Activated naive CD8-positive, alpha-beta T cell treated with anti-CD3 and anti-CD28 coated beads for 36 hours (primary cell): Measurements from ENCODE around the gene AADACL4. TPM values are rescaled to one million over a fixed set of nuclear protein-coding genes. Genes with fewer than 3 reads are reported as not detected.
"Not testable (repeated sequence)": the region's sequence is repeated elsewhere in the genome, so short reads cannot be mapped to it uniquely, and the experiment has no call there.

Experiments
- DNase-seq: peaks from one replicate; pipeline ENCODE4 v3.0.0; 2021
- H3K27ac Mint-ChIP-seq: one replicate; pipeline ENCODE4 v1.8.0; 2022; ENCODE audit warnings: mild to moderate bottlenecking, moderate library complexity, mixed read lengths
- H3K27me3 Mint-ChIP-seq: one replicate; pipeline ENCODE4 v1.8.0; 2022; ENCODE audit warnings: mild to moderate bottlenecking, mixed read lengths
- H3K36me3 Mint-ChIP-seq: one replicate; pipeline ENCODE4 v1.8.0; 2021; ENCODE audit warnings: mild to moderate bottlenecking, mixed read lengths
- H3K4me1 Mint-ChIP-seq: one replicate; pipeline ENCODE4 v1.8.0; 2021; ENCODE audit warnings: mixed read lengths
- H3K4me3 Mint-ChIP-seq: one replicate; pipeline ENCODE4 v1.8.0; 2022; ENCODE audit warnings: mild to moderate bottlenecking, moderate library complexity, mixed read lengths
- H3K9me3 Mint-ChIP-seq: one replicate; pipeline ENCODE4 v1.8.0; 2022; ENCODE audit warnings: mixed read lengths
- total RNA-seq, 2 experiments: library from RNA; stranded (reverse); gene quantifications; one replicate each; pipeline ENCODE4 v1.2.3, GENCODE V29; 2021

The AADACL4 gene
- total RNA-seq, 2 experiments from 2014 or later = not detected

- no peaks in the 10 kb centered on the region for H3K36me3 Mint-ChIP-seq
- DNase-seq = no peak
- no peak overlapping the region for H3K27ac Mint-ChIP-seq
- H3K9me3 Mint-ChIP-seq = no peaks in the 10 kb centered on the region
- H3K4me3 Mint-ChIP-seq = no peak overlapping the region
- H3K4me1 Mint-ChIP-seq = peaks cover 13% of the 10 kb centered on the region
- peaks cover 13% of the 10 kb centered on the region for H3K27me3 Mint-ChIP-seq
Measured at GRCh38 chr1:12657060-12657884, 13.4 kb downstream of the AADACL4 start.

DNA sequence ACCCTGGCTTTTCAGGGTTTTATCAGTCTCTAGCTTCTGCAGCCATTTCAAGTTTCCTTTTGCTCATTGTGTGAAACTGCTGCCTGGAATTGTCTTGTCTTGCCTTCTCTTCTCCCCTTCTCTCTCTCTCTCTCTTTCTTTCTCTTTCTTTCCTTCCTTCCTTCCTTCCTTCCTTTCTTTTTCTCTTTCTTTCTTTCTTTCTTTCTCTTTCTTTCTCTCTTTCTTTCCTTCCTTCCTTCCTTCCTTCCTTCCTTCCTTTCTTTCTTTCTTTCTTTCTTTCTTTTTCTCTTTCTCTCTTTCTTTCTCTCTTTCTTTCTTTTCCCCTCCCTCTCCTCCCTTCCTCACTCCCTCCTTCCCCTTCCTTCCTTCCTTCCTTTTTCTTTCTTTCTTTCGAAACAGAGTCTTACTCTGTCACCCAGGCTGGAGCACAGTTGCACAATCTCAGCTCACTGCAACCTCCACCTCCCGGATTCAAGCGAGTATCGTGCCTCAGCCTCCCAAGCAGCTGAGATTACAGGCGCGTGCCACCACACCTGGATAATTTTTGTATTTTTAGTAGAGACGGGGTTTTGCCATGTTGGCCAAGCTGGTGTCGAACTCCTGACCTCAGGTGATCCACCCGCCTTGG, 14.1 kb downstream of the AADACL4 start:
- H3K4me3 Mint-ChIP-seq, H3K9me3 Mint-ChIP-seq, DNase-seq, H3K27ac Mint-ChIP-seq, H3K36me3 Mint-ChIP-seq: not testable (repeated sequence)
- Mint-ChIP-seq H3K4me1 (peaks cover 13% of the 10 kb centered on the region), H3K27me3 (peaks cover 12% of the 10 kb centered on the region)

DNA sequence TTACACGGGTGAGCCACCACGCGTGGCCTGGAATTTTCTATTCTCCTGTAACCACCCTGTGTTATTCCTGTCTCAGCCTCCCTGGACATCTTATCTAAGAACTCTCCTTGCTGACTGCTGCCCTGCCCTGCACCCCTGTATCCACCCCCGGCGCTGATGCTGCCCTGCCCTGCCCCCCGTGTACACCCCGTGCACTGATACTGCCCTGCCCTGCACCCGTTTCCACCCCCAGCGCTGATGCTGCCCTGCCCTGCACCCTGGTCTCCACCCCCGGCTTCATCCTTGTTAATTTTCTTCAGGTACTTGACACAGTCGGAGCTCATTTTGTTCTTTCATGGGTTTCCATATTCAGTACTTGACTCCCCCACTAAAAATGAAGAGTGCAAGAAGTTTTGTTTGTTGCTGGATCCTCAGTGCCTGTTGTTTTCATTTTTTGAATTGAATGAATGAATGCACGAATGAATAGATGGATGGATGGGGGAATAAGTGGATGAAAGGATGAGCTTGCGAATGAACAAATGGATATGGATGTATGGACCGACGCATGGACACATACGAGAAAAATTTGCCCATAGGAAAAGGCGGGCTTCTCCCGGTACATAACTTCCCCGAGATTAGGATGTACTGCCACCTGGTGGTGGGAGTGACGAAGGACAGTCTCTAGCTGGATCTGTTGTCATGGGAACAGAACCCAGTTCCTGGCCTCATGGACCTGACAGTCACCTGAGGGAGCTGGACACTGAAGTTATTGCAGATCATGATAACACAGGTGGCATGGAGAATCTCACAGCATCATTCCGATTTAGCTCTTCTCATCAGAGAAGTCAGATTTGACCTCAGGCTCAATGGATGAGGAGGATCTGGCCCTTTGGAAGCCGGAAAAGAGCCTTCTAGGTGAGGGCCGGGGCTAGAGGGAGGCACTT, 14.9 kb downstream of the AADACL4 start:
- no peaks in the 10 kb centered on the region for H3K9me3 Mint-ChIP-seq
- no peaks in the 10 kb centered on the region for H3K36me3 Mint-ChIP-seq
- peak overlapping the region; percentile 2 for H3K4me3 Mint-ChIP-seq
- H3K4me1 Mint-ChIP-seq = peaks cover 13% of the 10 kb centered on the region
- H3K27ac Mint-ChIP-seq = no peak overlapping the region
- peaks cover 12% of the 10 kb centered on the region for H3K27me3 Mint-ChIP-seq
- DNase-seq = peak; percentile 67

DNA sequence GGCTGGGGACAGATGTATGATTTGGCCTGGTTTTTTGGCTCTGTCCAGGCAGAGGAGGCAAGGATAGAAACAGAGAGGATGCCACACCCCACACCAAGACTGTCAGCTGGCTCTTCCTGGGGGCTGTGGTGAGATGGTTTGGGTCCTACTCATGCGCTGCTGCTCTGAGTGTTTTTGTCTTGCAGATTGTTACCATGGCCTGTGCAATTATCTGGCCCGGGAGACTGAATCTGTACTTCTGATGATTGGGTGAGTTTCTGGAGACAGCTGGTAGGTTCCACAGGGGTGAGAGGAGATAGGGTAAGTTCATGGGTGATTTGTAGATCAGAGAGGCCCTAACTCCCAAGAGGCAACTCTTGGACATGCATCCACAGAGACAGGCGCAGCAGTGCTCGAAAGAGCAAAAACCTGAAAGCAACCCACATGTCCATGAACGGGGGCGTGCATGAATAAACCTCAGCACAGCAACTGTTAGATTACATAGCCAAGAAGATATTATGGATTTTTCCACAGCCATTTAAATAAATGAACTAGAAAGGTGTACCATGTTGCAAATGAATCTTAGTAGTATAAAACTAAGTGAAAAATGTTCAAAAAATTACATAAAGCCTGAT, 17.8 kb downstream of the AADACL4 start:
- H3K9me3 Mint-ChIP-seq = no peaks in the 10 kb centered on the region
- H3K4me3 Mint-ChIP-seq = no peak overlapping the region
- H3K36me3 Mint-ChIP-seq = no peaks in the 10 kb centered on the region
- peaks cover 12% of the 10 kb centered on the region for H3K27me3 Mint-ChIP-seq
- no peak for DNase-seq
- peaks cover 13% of the 10 kb centered on the region for H3K4me1 Mint-ChIP-seq
- no peak overlapping the region for H3K27ac Mint-ChIP-seq

GRCh38 chr1:12662556-12662955, 18.7 kb downstream of the AADACL4 start:
- H3K4me3 Mint-ChIP-seq = no peak overlapping the region
- no peak overlapping the region for H3K27ac Mint-ChIP-seq
- no peaks in the 10 kb centered on the region for H3K36me3 Mint-ChIP-seq
- H3K4me1 Mint-ChIP-seq = peaks cover 9% of the 10 kb centered on the region
- no peaks in the 10 kb centered on the region for H3K9me3 Mint-ChIP-seq
- DNase-seq = no peak
- peaks cover 12% of the 10 kb centered on the region for H3K27me3 Mint-ChIP-seq

DNA sequence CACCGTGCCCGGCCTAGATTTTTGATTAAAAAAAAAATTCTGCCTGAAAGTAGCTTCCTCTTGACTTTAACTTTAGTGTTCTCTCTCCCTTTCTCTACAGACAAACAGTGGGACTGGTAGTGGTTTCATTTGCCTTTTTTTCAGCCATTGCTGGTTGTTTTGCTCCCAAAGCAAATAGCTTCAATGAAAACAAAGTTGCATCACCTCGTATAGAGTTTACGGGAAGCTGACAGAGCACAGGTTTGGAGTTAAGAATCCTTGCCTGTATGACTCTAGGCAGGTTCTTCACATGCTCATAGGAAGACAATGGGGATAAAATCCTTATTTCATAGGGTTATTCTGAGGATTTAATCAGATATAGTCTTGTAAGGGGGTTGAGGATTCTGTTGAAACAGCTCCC, 21.6 kb downstream of the AADACL4 start:
- H3K27ac Mint-ChIP-seq = no peak overlapping the region
- no peak overlapping the region for H3K4me3 Mint-ChIP-seq
- H3K27me3 Mint-ChIP-seq = no peaks in the 10 kb centered on the region
- H3K36me3 Mint-ChIP-seq = no peaks in the 10 kb centered on the region
- H3K9me3 Mint-ChIP-seq = peaks cover 8% of the 10 kb centered on the region
- DNase-seq = no peak
- no peaks in the 10 kb centered on the region for H3K4me1 Mint-ChIP-seq

- H3K36me3 Mint-ChIP-seq = no peaks in the 10 kb centered on the region
- no peaks in the 10 kb centered on the region for H3K27me3 Mint-ChIP-seq
- no peak for DNase-seq
- no peak overlapping the region for H3K27ac Mint-ChIP-seq
- H3K4me1 Mint-ChIP-seq = no peaks in the 10 kb centered on the region
- H3K9me3 Mint-ChIP-seq = peaks cover 8% of the 10 kb centered on the region
- H3K4me3 Mint-ChIP-seq = no peak overlapping the region
Measured at GRCh38 chr1:12666141-12666735, 22.4 kb downstream of the AADACL4 start.

- no peak overlapping the region for H3K4me3 Mint-ChIP-seq
- no peak for DNase-seq
- H3K27me3 Mint-ChIP-seq = peaks cover 12% of the 10 kb centered on the region
- H3K9me3 Mint-ChIP-seq = peaks cover 8% of the 10 kb centered on the region
- no peaks in the 10 kb centered on the region for H3K36me3 Mint-ChIP-seq
- H3K4me1 Mint-ChIP-seq = no peaks in the 10 kb centered on the region
- no peak overlapping the region for H3K27ac Mint-ChIP-seq
Measured at GRCh38 chr1:12669529-12670068, 25.7 kb downstream of the AADACL4 start.

DNA sequence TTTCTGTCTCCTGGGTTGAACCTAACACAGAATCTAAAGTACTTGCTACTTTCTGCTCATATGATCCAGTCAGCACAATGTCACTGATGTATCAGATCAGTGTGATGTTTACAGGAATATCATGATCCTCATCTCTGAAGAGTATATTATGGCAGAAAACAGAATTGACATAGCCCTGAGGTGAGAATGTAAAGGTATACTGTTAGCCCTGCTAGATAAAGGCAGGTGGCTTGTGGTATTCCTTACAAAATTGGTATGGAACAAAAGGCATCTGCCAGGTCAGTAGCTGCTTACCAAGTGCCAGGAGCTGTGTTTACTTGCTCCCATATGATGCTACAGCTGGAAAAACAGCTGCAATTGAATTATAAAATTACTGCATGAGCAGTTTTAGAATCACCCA, 30.5 kb downstream of the AADACL4 start:
- DNase-seq = no peak
- Mint-ChIP-seq H3K4me3 (no peak overlapping the region), H3K4me1 (no peaks in the 10 kb centered on the region), H3K27me3 (peaks cover 23% of the 10 kb centered on the region), H3K27ac (no peak overlapping the region), H3K36me3 (no peaks in the 10 kb centered on the region), H3K9me3 (no peaks in the 10 kb centered on the region)

GRCh38 chr1:12676122-12676521, 32.2 kb downstream of the AADACL4 start:
- not testable (repeated sequence) for H3K36me3 Mint-ChIP-seq, H3K4me3 Mint-ChIP-seq, DNase-seq, H3K27ac Mint-ChIP-seq, H3K9me3 Mint-ChIP-seq, H3K4me1 Mint-ChIP-seq
- H3K27me3 Mint-ChIP-seq = peaks cover 28% of the 10 kb centered on the region

DNA sequence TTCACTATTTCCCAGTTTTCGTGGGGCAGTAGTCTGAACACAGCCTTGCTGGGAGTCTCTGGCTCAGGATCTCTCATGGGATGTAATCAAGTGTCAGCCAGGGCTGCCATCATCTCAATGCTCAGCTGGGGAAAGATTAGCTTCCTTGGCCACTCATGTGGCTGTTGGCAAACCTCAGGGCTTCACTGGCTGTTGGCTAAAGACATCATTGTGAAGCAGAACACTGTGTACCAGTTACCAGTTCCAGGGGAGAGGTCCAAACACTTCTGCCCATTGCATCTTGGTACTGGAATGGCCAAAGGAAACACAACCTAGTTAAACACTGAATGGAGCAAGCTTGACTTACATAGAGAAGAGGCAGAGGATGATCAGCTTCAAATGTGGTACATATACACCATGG, 33.7 kb downstream of the AADACL4 start:
- Mint-ChIP-seq H3K4me1 (no peaks in the 10 kb centered on the region), H3K27me3 (peaks cover 27% of the 10 kb centered on the region), H3K27ac (no peak overlapping the region), H3K9me3 (no peaks in the 10 kb centered on the region), H3K4me3 (no peak overlapping the region), H3K36me3 (no peaks in the 10 kb centered on the region)
- DNase-seq = no peak

DNA sequence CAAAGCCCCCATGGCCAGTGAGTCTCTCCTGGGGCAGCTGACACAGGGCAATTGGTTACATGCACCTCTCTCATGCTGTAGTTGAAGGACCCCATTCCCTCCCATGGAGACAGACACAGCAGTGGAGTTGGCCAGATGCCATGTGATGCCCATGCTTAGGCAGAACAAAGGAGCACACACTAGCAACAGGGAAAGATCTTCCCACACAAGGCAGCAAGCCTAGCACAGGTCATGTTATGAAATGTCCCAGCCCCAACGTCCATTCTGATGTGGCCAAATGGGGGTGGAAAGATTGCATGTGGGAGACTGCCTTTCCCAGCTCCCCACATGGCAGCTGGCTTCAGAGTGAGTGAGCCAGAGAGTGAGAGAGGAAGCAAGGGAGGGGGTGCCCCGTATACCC, 34.5 kb downstream of the AADACL4 start:
- Mint-ChIP-seq H3K27me3 (peaks cover 28% of the 10 kb centered on the region), H3K4me3 (no peak overlapping the region), H3K27ac (no peak overlapping the region), H3K4me1 (no peaks in the 10 kb centered on the region), H3K36me3 (no peaks in the 10 kb centered on the region), H3K9me3 (no peaks in the 10 kb centered on the region)
- DNase-seq = no peak

- Mint-ChIP-seq H3K36me3 (no peaks in the 10 kb centered on the region), H3K27me3 (peaks cover 33% of the 10 kb centered on the region), H3K4me1 (no peaks in the 10 kb centered on the region), H3K27ac (no peak overlapping the region), H3K4me3 (no peak overlapping the region), H3K9me3 (no peaks in the 10 kb centered on the region)
- DNase-seq = no peak
Measured at GRCh38 chr1:12678820-12679219, 34.9 kb downstream of the AADACL4 start.

DNA sequence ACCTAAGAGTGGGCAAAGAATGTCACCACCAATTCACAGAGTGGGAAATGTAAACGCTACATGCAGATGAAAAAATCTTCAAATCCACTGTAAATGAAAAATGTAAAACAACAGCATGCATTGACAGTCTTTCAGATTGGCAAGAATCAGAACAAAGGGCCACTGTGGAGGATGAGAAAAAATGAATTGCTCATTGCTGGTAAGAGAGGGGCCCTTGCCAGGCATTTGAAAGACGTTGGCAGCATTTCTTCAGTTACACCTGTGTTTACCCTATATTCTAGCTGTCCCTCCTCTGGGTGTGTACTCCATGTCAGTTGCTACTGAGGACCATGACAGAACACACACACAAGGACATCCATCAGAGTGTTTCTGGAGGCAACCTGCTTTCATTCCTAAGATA, 46.3 kb downstream of the AADACL4 start:
- no peak for DNase-seq
- H3K4me1 Mint-ChIP-seq = no peaks in the 10 kb centered on the region
- H3K27me3 Mint-ChIP-seq = peaks cover 9% of the 10 kb centered on the region
- H3K27ac Mint-ChIP-seq = no peak overlapping the region
- no peaks in the 10 kb centered on the region for H3K9me3 Mint-ChIP-seq
- H3K4me3 Mint-ChIP-seq = no peak overlapping the region
- no peaks in the 10 kb centered on the region for H3K36me3 Mint-ChIP-seq
